BLaER1 treated with 17β-estradiol and CSF1 and Interleukin-3, amounts not matched to agents 10 nM and 100 nM (cell line): ENCODE data around the gene CASP2.
A peak's percentile ranks its signal among the peaks of the same experiment; 100 is the strongest.

Experiments
- H3K27ac ChIP-seq, 11 experiments: shearing (Covaris generic); formaldehyde crosslinking; 2 replicates each; pipeline ENCODE4 v1.8.1; 2022
- H3K27me3 ChIP-seq, 11 experiments: shearing (Covaris generic); formaldehyde crosslinking; 2 replicates each; pipeline ENCODE4 v1.8.1; 2022
- H3K36me3 ChIP-seq, 11 experiments: shearing (Covaris generic); formaldehyde crosslinking; 2 replicates each; pipeline ENCODE4 v1.8.1; 2022
- H3K4me1 ChIP-seq, 10 experiments: shearing (Covaris generic); formaldehyde crosslinking; 2 replicates each; pipeline ENCODE4 v1.8.1; 2022
- H3K4me2 ChIP-seq, 11 experiments: shearing (Covaris generic); formaldehyde crosslinking; 2 replicates each; pipeline ENCODE4 v1.8.1; 2022
- H3K4me3 ChIP-seq, 10 experiments: shearing (Covaris generic); formaldehyde crosslinking; 2 replicates each; pipeline ENCODE4 v1.8.1; 2022
- H3K9ac ChIP-seq, 11 experiments: shearing (Covaris generic); formaldehyde crosslinking; 2 replicates each; pipeline ENCODE4 v1.8.1; 2022
- H3K9me3 ChIP-seq, 11 experiments: shearing (Covaris generic); formaldehyde crosslinking; replicated peaks in 1 of 11; 2 replicates each; pipeline ENCODE4 v1.8.1; 2022
- H4K20me1 ChIP-seq, 11 experiments: shearing (Covaris generic); formaldehyde crosslinking; 2 replicates each; pipeline ENCODE4 v1.8.1; 2022
- Cebpa-rat ChIP-seq, 11 experiments: shearing (Covaris generic); IDR thresholded peaks; 2 replicates each; pipeline ENCODE4 v1.8.1; 2022

The CASP2 gene

GRCh38 chr7:143269251-143269650, 18.9 kb upstream of the CASP2 start:
- H3K27ac ChIP-seq, result peak overlapping the region in 6 of 11 experiments; percentile 25 to 45 (median 40); a peak in 6 of 22 replicates
- peaks cover 0 to 47% (median 6%) of the 10 kb centered on the region in 11 experiments; a peak in 8 of 22 replicates for H4K20me1 ChIP-seq
- peaks cover 37 to 57% (median 52%) of the 10 kb centered on the region in 10 experiments for H3K4me1 ChIP-seq

GRCh38 chr7:143271240-143271639, 16.9 kb upstream of the CASP2 start:
- no peak overlapping the region for H3K4me3 ChIP-seq
- no peak overlapping the region for H3K4me2 ChIP-seq
- H4K20me1 ChIP-seq, result peaks cover 0 to 35% (median 6%) of the 10 kb centered on the region in 11 experiments; a peak in 5 of 22 replicates
- peaks cover 24 to 37% (median 34%) of the 10 kb centered on the region in 10 experiments for H3K4me1 ChIP-seq
- H3K36me3 ChIP-seq, result peaks cover 36 to 58% (median 51%) of the 10 kb centered on the region in 11 experiments; a peak in 21 of 22 replicates
- no peak for TF ChIP-seq Cebpa-rat (IDR thresholded peaks at IDR 0.05)
- no peaks in the 10 kb centered on the region for H3K27me3 ChIP-seq
- no peak overlapping the region for H3K9ac ChIP-seq
- no peak overlapping the region for H3K27ac ChIP-seq
- peaks cover 0 to 4% (median 0%) of the 10 kb centered on the region in 11 experiments; a peak in 2 of 22 replicates for H3K9me3 ChIP-seq

More at GRCh38 chr7:143269251-143269650, 18.9 kb upstream of the CASP2 start:
- Histone ChIP-seq H3K4me3 (no peak overlapping the region), H3K4me2 (peak overlapping the region; percentile 34 to 96 (median 62); a peak in 20 of 22 replicates), H3K27me3 (no peaks in the 10 kb centered on the region), H3K9ac (peak overlapping the region in 4 of 11 experiments; percentile 16 to 47 (median 34); a peak in 5 of 22 replicates), H3K9me3 (peaks cover 0 to 4% (median 0%) of the 10 kb centered on the region in 11 experiments; a peak in 2 of 22 replicates), H3K36me3 (peaks cover 41 to 77% (median 70%) of the 10 kb centered on the region in 11 experiments; a peak in 21 of 22 replicates)
- no peak for TF ChIP-seq Cebpa-rat (IDR thresholded peaks at IDR 0.05)

- Histone ChIP-seq H3K9ac (no peak overlapping the region), H3K27me3 (no peaks in the 10 kb centered on the region), H3K27ac (no peak overlapping the region), H3K9me3 (peaks cover 0 to 4% (median 0%) of the 10 kb centered on the region in 11 experiments; a peak in 2 of 22 replicates), H3K4me1 (peaks cover 17 to 20% (median 19%) of the 10 kb centered on the region in 10 experiments), H3K4me2 (no peak overlapping the region), H3K36me3 (peaks cover 21 to 42% (median 34%) of the 10 kb centered on the region in 11 experiments; a peak in 21 of 22 replicates), H3K4me3 (no peak overlapping the region), H4K20me1 (peaks cover 0 to 19% (median 3%) of the 10 kb centered on the region in 11 experiments; a peak in 5 of 22 replicates)
- no peak for TF ChIP-seq Cebpa-rat (IDR thresholded peaks at IDR 0.05)
Measured at GRCh38 chr7:143272871-143273270, 15.3 kb upstream of the CASP2 start.

GRCh38 chr7:143279186-143280098, 8.7 kb upstream of the CASP2 start:
- Histone ChIP-seq H3K9me3 (no peaks in the 10 kb centered on the region), H3K4me3 (no peak overlapping the region), H3K27ac (no peak overlapping the region), H4K20me1 (no peaks in the 10 kb centered on the region), H3K9ac (no peak overlapping the region), H3K36me3 (no peaks in the 10 kb centered on the region), H3K27me3 (no peaks in the 10 kb centered on the region), H3K4me1 (peaks cover 0 to 25% (median 7%) of the 10 kb centered on the region in 10 experiments; a peak in 12 of 20 replicates), H3K4me2 (peak overlapping the region in 1 of 11 experiments; percentile 21; a peak in 1 of 22 replicates)
- TF ChIP-seq Cebpa-rat (IDR thresholded peaks at IDR 0.05), result no peak

GRCh38 chr7:143280160-143280559, 8.0 kb upstream of the CASP2 start:
- no peaks in the 10 kb centered on the region for H3K9me3 ChIP-seq
- no peak overlapping the region for H3K9ac ChIP-seq
- no peak overlapping the region for H3K4me3 ChIP-seq
- H3K36me3 ChIP-seq, result no peaks in the 10 kb centered on the region
- no peaks in the 10 kb centered on the region for H3K27me3 ChIP-seq
- TF ChIP-seq Cebpa-rat (IDR thresholded peaks at IDR 0.05), result no peak
- H3K4me2 ChIP-seq, result peak overlapping the region in 2 of 11 experiments; percentile 5 to 21; a peak in 1 of 22 replicates
- H4K20me1 ChIP-seq, result no peaks in the 10 kb centered on the region
- no peak overlapping the region for H3K27ac ChIP-seq
- peaks cover 0 to 25% (median 7%) of the 10 kb centered on the region in 10 experiments; a peak in 12 of 20 replicates for H3K4me1 ChIP-seq

- Histone ChIP-seq H3K36me3 (no peaks in the 10 kb centered on the region), H3K9me3 (no peaks in the 10 kb centered on the region), H3K4me2 (peak overlapping the region in 2 of 11 experiments; percentile 5 to 9; a peak in 1 of 22 replicates), H3K27me3 (no peaks in the 10 kb centered on the region), H3K9ac (no peak overlapping the region), H3K27ac (no peak overlapping the region), H3K4me1 (peaks cover 0 to 25% (median 7%) of the 10 kb centered on the region in 10 experiments; a peak in 12 of 20 replicates), H3K4me3 (no peak overlapping the region), H4K20me1 (no peaks in the 10 kb centered on the region)
- no peak for TF ChIP-seq Cebpa-rat (IDR thresholded peaks at IDR 0.05)
Measured at GRCh38 chr7:143280566-143280965, 7.6 kb upstream of the CASP2 start.

- Histone ChIP-seq H3K4me3 (no peak overlapping the region), H3K36me3 (no peaks in the 10 kb centered on the region), H4K20me1 (no peaks in the 10 kb centered on the region), H3K9ac (no peak overlapping the region), H3K9me3 (0 out of 22 replicates have a peak, but pooled peaks cover 0 to 2% (median 0%) of the 10 kb centered on the region in 11 experiments), H3K27me3 (no peaks in the 10 kb centered on the region), H3K27ac (no peak overlapping the region), H3K4me2 (no peak overlapping the region), H3K4me1 (peaks cover 0 to 25% (median 7%) of the 10 kb centered on the region in 10 experiments; a peak in 12 of 20 replicates)
- no peak for TF ChIP-seq Cebpa-rat (IDR thresholded peaks at IDR 0.05)
Measured at GRCh38 chr7:143281529-143281928, 6.6 kb upstream of the CASP2 start.

- no peak overlapping the region for H3K4me2 ChIP-seq
- peaks cover 0 to 25% (median 7%) of the 10 kb centered on the region in 10 experiments; a peak in 12 of 20 replicates for H3K4me1 ChIP-seq
- no peak overlapping the region for H3K9ac ChIP-seq
- no peaks in the 10 kb centered on the region for H4K20me1 ChIP-seq
- H3K27me3 ChIP-seq, result no peaks in the 10 kb centered on the region
- no peak overlapping the region for H3K4me3 ChIP-seq
- no peaks in the 10 kb centered on the region for H3K36me3 ChIP-seq
- no peak for TF ChIP-seq Cebpa-rat (IDR thresholded peaks at IDR 0.05)
- H3K27ac ChIP-seq, result no peak overlapping the region
- peaks cover 0 to 8% (median 0%) of the 10 kb centered on the region in 11 experiments; a peak in 9 of 22 replicates for H3K9me3 ChIP-seq
Measured at GRCh38 chr7:143282124-143282523, 6.0 kb upstream of the CASP2 start.

GRCh38 chr7:143283381-143283780, 4.8 kb upstream of the CASP2 start:
- Histone ChIP-seq H3K27me3 (no peaks in the 10 kb centered on the region), H3K9me3 (peaks cover 0 to 15% (median 0%) of the 10 kb centered on the region in 11 experiments; a peak in 11 of 22 replicates), H3K9ac (no peak overlapping the region), H3K4me1 (peaks cover 0 to 31% (median 13%) of the 10 kb centered on the region in 10 experiments; a peak in 14 of 20 replicates), H3K36me3 (no peaks in the 10 kb centered on the region), H3K4me2 (peak overlapping the region in 5 of 11 experiments; percentile 1 to 36 (median 22); a peak in 5 of 22 replicates), H4K20me1 (no peaks in the 10 kb centered on the region), H3K27ac (no peak overlapping the region), H3K4me3 (no peak overlapping the region)
- TF ChIP-seq Cebpa-rat (IDR thresholded peaks at IDR 0.05), result no peak
